Measurements from ENCODE around the gene PRICKLE2. TPM values are rescaled to one million over a fixed set of nuclear protein-coding genes. Genes with fewer than 3 reads are reported as not detected.

Gene PRICKLE2
- total RNA-seq, 1 donor from 2014 or later = 4.1 TPM

- peak; percentile 83 for ATAC-seq
- DNase-seq = peak; percentile 26
- intact Hi-C loops (cut with micrococcal nuclease) = no loop called here
Measured at GRCh38 chr3:64067506-64068346, 157.5 kb downstream of the PRICKLE2 start.

GRCh38 chr3:64064804-64065203, 160.5 kb downstream of the PRICKLE2 start:
- DNase-seq = no peak
- no peak for ATAC-seq
- intact Hi-C loops (cut with micrococcal nuclease) = no loop called here

GRCh38 chr3:64063983-64064438, 161.3 kb downstream of the PRICKLE2 start:
- DNase-seq (no peak), ATAC-seq (no peak)
- intact Hi-C loops (cut with micrococcal nuclease) = no loop called here

- intact Hi-C loops (cut with micrococcal nuclease) = no loop called here
- no peak for ATAC-seq
Measured at GRCh38 chr3:64063207-64063982, 161.9 kb downstream of the PRICKLE2 start.

GRCh38 chr3:64061628-64062027, 163.6 kb downstream of the PRICKLE2 start:
- DNase-seq (no peak), ATAC-seq (no peak)
- intact Hi-C loops (cut with micrococcal nuclease) = no loop called here

More at GRCh38 chr3:64063207-64063982, 161.9 kb downstream of the PRICKLE2 start:
- no peak for DNase-seq

GRCh38 chr3:64059484-64060175, 165.6 kb downstream of the PRICKLE2 start:
- DNase-seq (no peak), ATAC-seq (no peak)
- intact Hi-C loops (cut with micrococcal nuclease) = no loop called here

GRCh38 chr3:64058566-64058965, 166.7 kb downstream of the PRICKLE2 start:
- no peak for DNase-seq
- peak; percentile 20 for ATAC-seq
- intact Hi-C loops (cut with micrococcal nuclease) = no loop called here

- ATAC-seq (no peak), DNase-seq (no peak)
- intact Hi-C loops (cut with micrococcal nuclease) = no loop called here
Measured at GRCh38 chr3:64057231-64057630, 168.0 kb downstream of the PRICKLE2 start.

- ATAC-seq (no peak), DNase-seq (no peak)
- intact Hi-C loops (cut with micrococcal nuclease) = no loop called here
Measured at GRCh38 chr3:64056606-64057180, 168.6 kb downstream of the PRICKLE2 start.

- DNase-seq (no peak), ATAC-seq (no peak)
- intact Hi-C loops (cut with micrococcal nuclease) = no loop called here
Measured at GRCh38 chr3:64055076-64055475, 170.2 kb downstream of the PRICKLE2 start.

GRCh38 chr3:64054488-64054887, 170.8 kb downstream of the PRICKLE2 start:
- ATAC-seq = no peak
- intact Hi-C loops (cut with micrococcal nuclease) = no loop called here

GRCh38 chr3:64053581-64053980, 171.7 kb downstream of the PRICKLE2 start:
- intact Hi-C loops (cut with micrococcal nuclease) = no loop called here
- ATAC-seq = no peak

More at GRCh38 chr3:64054488-64054887, 170.8 kb downstream of the PRICKLE2 start:
- no peak for DNase-seq

GRCh38 chr3:64053117-64053516, 172.1 kb downstream of the PRICKLE2 start:
- ATAC-seq = no peak
- DNase-seq = no peak
- intact Hi-C loops (cut with micrococcal nuclease) = no loop called here

More at GRCh38 chr3:64053581-64053980, 171.7 kb downstream of the PRICKLE2 start:
- DNase-seq = no peak

- DNase-seq (no peak), ATAC-seq (no peak)
- intact Hi-C loops (cut with micrococcal nuclease) = no loop called here
Measured at GRCh38 chr3:64049832-64050231, 175.4 kb downstream of the PRICKLE2 start.

- no peak for DNase-seq
- no peak for ATAC-seq
- intact Hi-C loops (cut with micrococcal nuclease) = no loop called here
Measured at GRCh38 chr3:64049136-64049535, 176.1 kb downstream of the PRICKLE2 start.

GRCh38 chr3:64048631-64049061, 176.6 kb downstream of the PRICKLE2 start:
- DNase-seq (no peak), ATAC-seq (no peak)
- intact Hi-C loops (cut with micrococcal nuclease) = no loop called here

GRCh38 chr3:64047787-64048186, 177.5 kb downstream of the PRICKLE2 start:
- ATAC-seq = no peak
- no peak for DNase-seq
- intact Hi-C loops (cut with micrococcal nuclease) = no loop called here

GRCh38 chr3:64046996-64047594, 178.2 kb downstream of the PRICKLE2 start:
- no peak for ATAC-seq
- intact Hi-C loops (cut with micrococcal nuclease) = no loop called here
- DNase-seq = no peak

- intact Hi-C loops (cut with micrococcal nuclease) = no loop called here
- ATAC-seq (no peak), DNase-seq (no peak)
Measured at GRCh38 chr3:64046592-64046991, 178.7 kb downstream of the PRICKLE2 start.

All from left ventricle myocardium superior (tissue), 1 donor.